IPS DF 4.7 (cell line): Measurements from ENCODE around the gene AKR7A2.

Experiments
- DNase-seq: peaks from one replicate; pipeline ENCODE4 v3.0.0-alpha.2; 2013; ENCODE audit warnings: low spot score; ENCODE audit errors: extremely low read depth

The AKR7A2 gene

GRCh38 chr1:19325958-19326747 is 14.2 kb upstream of the AKR7A2 start:
- DNase-seq = no peak

- DNase-seq = no peak
These were observed 13.5 kb upstream of the AKR7A2 start for GRCh38 chr1:19325368-19325957.

- no peak for DNase-seq
These were observed 12.7 kb upstream of the AKR7A2 start for GRCh38 chr1:19324665-19324990.

GRCh38 chr1:19323987-19324664 is 12.2 kb upstream of the AKR7A2 start:
- no peak for DNase-seq

DNA sequence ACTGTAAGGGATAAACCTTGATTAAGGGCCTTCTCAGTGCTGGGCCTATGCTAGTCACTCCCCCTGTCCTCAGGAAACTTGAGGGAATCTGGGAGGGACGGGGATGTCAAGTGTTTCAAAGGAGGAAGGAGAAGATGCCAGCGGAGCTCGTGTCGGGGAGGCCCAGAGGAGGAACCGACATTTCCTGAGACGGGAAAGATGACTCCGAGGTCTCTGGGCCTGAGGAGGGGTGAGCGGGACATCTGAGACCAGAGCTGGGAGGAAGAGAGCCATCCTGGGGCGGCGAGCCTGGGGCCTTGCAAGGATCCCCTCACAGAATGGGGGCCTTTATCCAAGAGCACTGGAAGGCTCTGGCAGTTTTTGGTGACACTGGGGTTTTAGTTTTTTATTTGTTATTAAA is 10.5 kb upstream of the AKR7A2 start:
- no peak for DNase-seq

- no peak for DNase-seq
These were observed 9.1 kb upstream of the AKR7A2 start for GRCh38 chr1:19321071-19321470.

DNA sequence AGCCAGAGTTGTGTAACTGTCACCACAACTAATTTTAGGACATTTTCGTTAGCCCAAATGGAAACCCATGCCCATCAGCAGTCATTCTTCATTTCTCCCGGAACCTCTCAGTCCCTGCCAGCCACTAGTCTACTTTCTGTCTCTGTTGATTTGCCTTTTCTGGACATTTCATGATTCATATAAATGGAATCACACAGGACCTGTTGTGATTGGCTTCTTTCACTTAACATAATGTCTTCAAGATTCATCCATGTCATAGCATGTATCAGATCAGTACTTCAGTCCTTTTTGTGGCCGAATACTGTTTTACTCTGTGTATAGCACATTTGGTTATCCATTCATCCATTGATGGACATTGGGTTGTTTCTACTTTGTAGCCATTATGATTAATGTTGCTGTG is 7.3 kb upstream of the AKR7A2 start:
- no peak for DNase-seq

- DNase-seq = no peak
These were observed 5.4 kb upstream of the AKR7A2 start for GRCh38 chr1:19317126-19317910.

GRCh38 chr1:19315378-19316198 is 3.6 kb upstream of the AKR7A2 start:
- no peak for DNase-seq

DNA sequence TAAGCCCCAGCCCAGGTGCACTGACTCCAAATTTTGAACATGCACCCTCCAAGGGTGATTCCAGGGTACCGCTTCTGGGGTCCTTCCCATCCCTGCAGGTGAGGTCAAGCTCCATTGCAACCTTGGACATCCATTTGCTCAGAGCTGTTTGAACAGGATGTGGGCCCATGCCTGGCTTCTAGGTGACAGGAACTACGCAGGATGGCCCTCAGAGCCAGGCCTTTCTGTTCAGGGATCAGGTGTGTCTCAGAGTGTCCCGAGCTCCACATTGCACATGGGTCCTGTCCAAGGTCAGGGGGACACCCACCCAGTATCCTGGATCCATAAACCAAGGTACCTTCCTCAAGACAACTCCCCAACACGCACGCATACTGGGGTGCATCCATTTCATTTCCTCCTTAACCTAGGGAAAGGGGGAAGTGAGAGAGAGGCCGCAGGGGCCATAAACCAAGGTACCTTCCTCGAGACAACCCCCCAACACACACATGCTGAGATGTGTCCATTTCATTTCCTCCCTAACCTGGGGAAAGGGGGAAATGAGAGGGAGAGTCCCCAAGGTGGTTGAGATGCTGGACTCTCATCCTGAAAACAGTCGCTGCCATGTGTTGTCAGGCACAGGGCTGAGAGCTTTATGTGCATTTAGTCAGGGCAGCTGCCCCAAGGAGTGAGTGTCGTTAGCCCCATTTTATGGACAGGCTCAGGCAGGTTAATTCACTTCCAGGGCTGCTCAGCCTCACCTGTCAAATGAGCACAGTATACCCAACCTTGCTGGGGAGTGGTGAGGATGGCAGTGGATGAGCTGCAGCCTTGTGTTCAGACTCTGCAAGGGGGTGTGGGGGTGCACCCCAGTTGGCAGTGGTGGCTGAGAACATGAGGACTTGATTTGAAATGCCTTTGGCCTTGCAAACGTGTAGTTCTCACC is 2.3 kb upstream of the AKR7A2 start:
- no peak for DNase-seq

DNA sequence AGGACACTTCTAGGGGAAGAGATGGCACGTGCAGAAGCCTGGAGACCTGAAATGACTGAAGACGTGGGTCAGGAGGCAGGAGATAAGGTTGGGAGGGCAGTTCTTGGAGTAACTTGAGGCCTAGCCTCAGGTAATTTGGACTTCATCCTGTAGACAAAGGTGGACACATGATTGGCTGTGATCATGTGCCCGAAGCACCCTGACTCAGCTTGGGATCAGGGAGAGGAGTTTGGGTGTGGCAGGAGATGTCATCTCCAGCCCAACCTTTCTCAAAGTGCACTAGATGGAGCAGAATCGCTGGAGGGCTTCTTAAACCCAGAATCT is 1.7 kb upstream of the AKR7A2 start:
- no peak for DNase-seq

DNA sequence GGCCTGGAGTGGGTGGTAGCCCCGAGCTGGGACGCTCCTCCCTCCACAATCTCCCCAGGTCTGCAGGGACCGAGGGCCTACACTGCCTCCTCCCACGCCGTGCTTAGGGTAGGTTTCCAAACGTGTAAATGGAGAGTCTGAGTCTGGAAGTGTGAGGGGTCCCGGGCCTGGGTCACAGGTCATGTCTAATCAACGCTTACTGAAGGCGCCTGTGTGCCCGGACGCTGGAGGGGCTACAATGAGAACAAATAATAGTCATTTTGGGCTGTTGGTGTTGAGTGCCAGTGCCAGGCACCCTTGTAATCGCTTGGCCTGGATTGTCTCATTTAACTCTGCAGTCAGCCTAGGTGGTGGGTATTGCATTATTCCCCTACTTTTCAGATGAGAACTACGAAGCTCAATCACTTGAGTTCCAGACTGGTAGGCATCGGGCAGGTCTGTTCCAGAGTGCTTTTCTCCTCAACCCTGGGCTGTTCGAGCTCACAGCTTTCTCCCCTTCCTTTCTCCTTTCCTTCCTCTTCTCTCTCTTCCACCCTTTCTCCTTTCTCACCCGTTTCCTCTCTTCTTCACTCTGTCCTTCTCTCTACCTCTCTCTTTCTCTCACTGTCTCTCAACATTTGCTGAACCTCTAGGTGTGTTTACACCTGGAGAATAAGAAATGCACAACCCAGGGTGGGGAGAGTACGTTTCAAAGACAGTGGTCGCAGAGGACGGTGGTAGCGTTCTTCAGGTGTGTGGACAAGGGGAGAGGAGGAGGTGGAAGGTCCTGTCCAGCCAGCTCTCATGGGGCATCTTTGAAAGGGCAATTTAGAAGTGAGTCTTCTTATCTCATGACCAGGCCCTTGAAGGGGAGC is 1.1 kb upstream of the AKR7A2 start:
- DNase-seq = no peak

- no peak for DNase-seq
These were observed 427 bp downstream of the AKR7A2 start for GRCh38 chr1:19311503-19311930.

DNA sequence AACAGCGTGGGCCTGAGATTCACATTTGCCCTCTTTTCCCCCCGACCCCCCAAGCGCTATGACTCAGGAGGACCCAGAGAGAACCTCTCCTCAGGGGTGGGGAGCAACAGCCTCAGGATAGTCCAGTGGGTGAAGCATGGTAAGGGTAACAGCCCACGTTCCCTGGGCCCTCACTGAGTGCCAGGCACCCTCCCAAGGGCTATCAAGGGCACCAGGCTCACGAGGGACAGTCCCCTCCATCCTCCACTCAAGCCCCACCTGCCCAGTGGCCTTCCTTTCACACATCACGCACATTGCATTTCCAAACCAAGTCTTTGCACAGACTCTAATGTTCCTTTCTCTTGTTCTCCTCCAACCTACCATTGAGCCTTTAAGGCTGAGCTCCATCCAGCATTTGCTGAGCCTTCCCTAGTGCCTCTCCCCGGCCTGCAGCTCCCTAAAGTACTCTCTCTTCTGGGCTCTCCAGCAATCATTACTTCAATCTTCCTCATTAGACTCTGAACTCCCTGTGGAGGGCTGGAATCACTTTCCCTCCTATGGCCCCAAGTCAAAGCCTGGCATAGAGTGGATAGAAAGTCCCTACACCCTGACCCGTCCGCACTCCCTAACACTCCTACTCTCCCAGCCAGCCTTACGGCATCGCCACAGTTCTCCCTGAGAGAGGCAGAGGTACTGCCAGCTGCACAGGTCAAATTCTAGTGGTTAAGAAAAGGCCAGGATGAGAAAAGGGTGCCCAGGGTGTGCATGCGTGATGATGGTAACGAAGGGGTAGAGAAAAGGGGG is 1.0 kb downstream of the AKR7A2 start:
- no peak for DNase-seq

DNA sequence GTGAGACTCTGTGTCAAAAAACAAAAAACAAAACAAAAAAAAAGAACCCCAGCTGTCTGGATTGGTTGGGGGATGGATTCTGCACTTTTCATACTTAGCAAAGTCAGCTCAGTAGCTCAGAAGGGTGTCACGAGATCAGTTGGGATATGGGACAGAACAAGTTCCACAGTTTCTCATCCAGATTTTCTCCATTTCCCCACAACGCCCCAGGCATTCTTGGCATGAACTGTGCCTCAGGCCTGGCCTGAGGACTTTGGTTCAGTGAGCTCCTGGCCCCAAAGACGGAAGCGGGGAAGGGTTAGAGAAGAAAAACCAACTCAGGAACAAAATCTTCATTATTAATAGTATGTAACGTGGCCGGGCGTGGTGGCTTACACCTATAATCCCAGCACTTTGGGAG is 1.9 kb downstream of the AKR7A2 start:
- DNase-seq = no peak

DNA sequence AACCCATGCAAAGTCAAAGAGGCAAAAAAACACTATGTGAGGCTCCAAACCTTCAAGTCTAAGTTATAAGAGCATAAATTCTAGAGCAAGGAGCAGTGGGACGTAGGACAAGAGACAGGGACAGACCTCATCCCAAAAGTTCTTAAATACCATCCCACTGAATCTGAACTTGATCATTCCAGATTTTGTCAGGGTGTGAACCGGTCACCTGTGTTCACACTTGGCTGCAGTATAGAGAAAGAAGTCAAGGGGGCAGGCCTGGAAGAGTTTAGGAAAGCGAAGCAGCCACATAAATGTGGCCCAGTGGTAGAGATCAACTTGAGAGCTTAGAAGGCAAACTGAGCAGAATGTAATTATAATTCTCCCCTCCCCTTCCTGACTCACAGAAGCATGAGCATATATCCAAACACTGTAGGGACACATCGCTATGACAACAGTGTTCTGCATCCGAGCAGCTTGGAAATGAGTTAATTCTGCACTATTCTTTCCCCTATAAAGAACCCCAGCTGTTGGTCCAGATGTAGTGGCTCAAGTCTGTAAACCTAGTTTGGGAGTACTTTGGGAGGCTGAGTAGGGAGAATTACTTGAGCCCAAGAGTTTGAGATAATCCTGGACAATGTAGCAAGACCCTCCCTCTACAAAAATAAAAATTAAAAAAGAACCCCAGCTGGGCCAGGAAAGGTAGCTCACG is 2.7 kb downstream of the AKR7A2 start:
- no peak for DNase-seq

DNA sequence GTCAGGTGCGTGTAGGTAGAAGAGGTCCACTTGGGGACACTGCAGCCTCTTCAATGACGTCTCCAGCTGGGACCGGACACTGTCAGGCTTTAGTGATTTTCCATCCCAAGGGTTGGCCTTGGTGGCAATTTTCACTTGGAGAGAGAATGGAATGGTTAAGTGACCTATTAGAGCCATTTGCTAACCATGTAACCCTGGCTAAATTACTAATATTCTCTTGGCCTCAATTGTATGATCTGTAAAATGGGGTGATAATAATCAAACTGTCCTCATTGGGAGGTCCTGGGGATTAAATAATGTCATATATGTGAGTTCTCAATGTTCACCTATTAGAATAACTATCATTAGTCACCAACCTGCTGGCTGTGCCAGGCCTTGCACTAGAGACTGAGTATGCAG is 3.4 kb downstream of the AKR7A2 start:
- DNase-seq = no peak
